Activated CD4-positive, alpha-beta memory T cell treated with anti-CD3 and anti-CD28 coated beads, Interleukin-2, amount 10 ng/mL, durations not matched to agents 7 days and 5 days (primary cell): Measurements from ENCODE around the gene ADM2. TPM values are rescaled to one million over a fixed set of nuclear protein-coding genes. Genes with fewer than 3 reads are reported as not detected.

Experiments
- CTCF ChIA-PET: fragments of 350-600 bp; sonication (Branson Sonifier 250); formaldehyde crosslinking; loops from one replicate; lab custom pipeline; 2021; ENCODE audit warnings: antibody characterized with exemption, inconsistent platforms; lab: Charles Lee
- POLR2A ChIA-PET: fragments of 350-600 bp; sonication (Branson Sonifier 250); formaldehyde crosslinking; loops from one replicate; lab custom pipeline; 2021; ENCODE audit warnings: antibody characterized with exemption; lab: Charles Lee
- DNase-seq: peaks from one replicate; pipeline ENCODE4 v3.0.0-alpha.2; 2020
- H3K27ac Mint-ChIP-seq: one replicate; pipeline ENCODE4 v1.8.0; 2021; ENCODE audit warnings: mild to moderate bottlenecking, mixed read lengths
- H3K27me3 Mint-ChIP-seq: one replicate; pipeline ENCODE4 v1.8.0; 2021; ENCODE audit warnings: mixed read lengths
- H3K36me3 Mint-ChIP-seq: one replicate; pipeline ENCODE4 v1.8.0; 2021; ENCODE audit warnings: low read depth, mixed read lengths
- H3K4me1 Mint-ChIP-seq: one replicate; pipeline ENCODE4 v1.8.0; 2021; ENCODE audit warnings: mixed read lengths
- H3K4me3 Mint-ChIP-seq: one replicate; pipeline ENCODE4 v1.8.0; 2021; ENCODE audit warnings: mild to moderate bottlenecking, mixed read lengths
- H3K9me3 Mint-ChIP-seq: one replicate; pipeline ENCODE4 v1.8.0; 2021; ENCODE audit warnings: mixed read lengths
- total RNA-seq, 2 experiments: library from RNA; stranded (reverse); gene quantifications; one replicate each; pipeline ENCODE4 v1.2.3, GENCODE V29; 2021

The ADM2 gene
- total RNA-seq, 2 experiments from 2014 or later, result 7.6 to 8.8 TPM

GRCh38 chr22:50439871-50440331 lies 41.4 kb upstream of the ADM2 start:
- Mint-ChIP-seq H3K27ac (no peak overlapping the region), H3K27me3 (no peaks in the 10 kb centered on the region), H3K4me1 (peaks cover 1% of the 10 kb centered on the region), H3K36me3 (peaks cover 12% of the 10 kb centered on the region), H3K9me3 (no peaks in the 10 kb centered on the region), H3K4me3 (no peak overlapping the region)
- ChIA-PET POLR2A (interaction anchor here (1.4 to 2.9 kb wide), 4 partner anchors 10 to 86 kb away, joined by 3 to 9 read pairs (median 4); partner anchors contain the start of gene SCO2), CTCF (no interaction called here)
- DNase-seq, result no peak

GRCh38 chr22:50440544-50441249 lies 40.6 kb upstream of the ADM2 start:
- H3K9me3 Mint-ChIP-seq, result no peaks in the 10 kb centered on the region
- POLR2A ChIA-PET, result interaction anchor here (1.3 to 1.4 kb wide), 4 partner anchors 9 to 85 kb away, joined by 3 to 4 read pairs (median 4); partner anchors contain the start of gene SCO2

GRCh38 chr22:50441428-50441993 lies 39.8 kb upstream of the ADM2 start:
- peaks cover 15% of the 10 kb centered on the region for H3K36me3 Mint-ChIP-seq
- DNase-seq, result no peak
- no peaks in the 10 kb centered on the region for H3K27me3 Mint-ChIP-seq
- H3K4me1 Mint-ChIP-seq, result peaks cover 10% of the 10 kb centered on the region
- no peaks in the 10 kb centered on the region for H3K9me3 Mint-ChIP-seq
- ChIA-PET POLR2A (interaction anchor here (0.7 to 1.4 kb wide), 3 partner anchors 9 to 27 kb away, joined by 3 to 4 read pairs (median 3); no protein-coding TSS in a partner anchor), CTCF (no interaction called here)
- no peak overlapping the region for H3K27ac Mint-ChIP-seq
- H3K4me3 Mint-ChIP-seq, result no peak overlapping the region

More at GRCh38 chr22:50440544-50441249, 40.6 kb upstream of the ADM2 start:
- peaks cover 8% of the 10 kb centered on the region for H3K4me1 Mint-ChIP-seq
- no peak overlapping the region for H3K27ac Mint-ChIP-seq
- no peak overlapping the region for H3K4me3 Mint-ChIP-seq
- H3K27me3 Mint-ChIP-seq, result no peaks in the 10 kb centered on the region
- peaks cover 13% of the 10 kb centered on the region for H3K36me3 Mint-ChIP-seq
- CTCF ChIA-PET, result no interaction called here
- DNase-seq, result no peak

- peaks cover 25% of the 10 kb centered on the region for H3K36me3 Mint-ChIP-seq
- CTCF ChIA-PET, result no interaction called here
- H3K27ac Mint-ChIP-seq, result peak overlapping the region; percentile 45
- POLR2A ChIA-PET, result interaction anchor here (1.1 to 1.2 kb wide), 2 partner anchors 25 to 64 kb away, joined by 3 read pairs; partner anchors contain the start of genes LMF2 and NCAPH2
- no peaks in the 10 kb centered on the region for H3K27me3 Mint-ChIP-seq
- H3K4me1 Mint-ChIP-seq, result peaks cover 10% of the 10 kb centered on the region
- H3K4me3 Mint-ChIP-seq, result no peak overlapping the region
- no peaks in the 10 kb centered on the region for H3K9me3 Mint-ChIP-seq
- no peak for DNase-seq
Observed at GRCh38 chr22:50443197-50443596, 38.1 kb upstream of the ADM2 start.

- ChIA-PET CTCF (no interaction called here), POLR2A (interaction anchor here (0.6 to 1.3 kb wide), 3 partner anchors 29 to 101 kb away, joined by 3 to 5 read pairs (median 3); partner anchors contain the start of genes LMF2, NCAPH2 and PPP6R2)
- Mint-ChIP-seq H3K27me3 (no peaks in the 10 kb centered on the region), H3K27ac (peak overlapping the region; percentile 26), H3K4me1 (peaks cover 13% of the 10 kb centered on the region), H3K9me3 (no peaks in the 10 kb centered on the region), H3K4me3 (no peak overlapping the region), H3K36me3 (peaks cover 34% of the 10 kb centered on the region)
- DNase-seq, result no peak
Observed at GRCh38 chr22:50443801-50444625, 37.3 kb upstream of the ADM2 start.

DNA sequence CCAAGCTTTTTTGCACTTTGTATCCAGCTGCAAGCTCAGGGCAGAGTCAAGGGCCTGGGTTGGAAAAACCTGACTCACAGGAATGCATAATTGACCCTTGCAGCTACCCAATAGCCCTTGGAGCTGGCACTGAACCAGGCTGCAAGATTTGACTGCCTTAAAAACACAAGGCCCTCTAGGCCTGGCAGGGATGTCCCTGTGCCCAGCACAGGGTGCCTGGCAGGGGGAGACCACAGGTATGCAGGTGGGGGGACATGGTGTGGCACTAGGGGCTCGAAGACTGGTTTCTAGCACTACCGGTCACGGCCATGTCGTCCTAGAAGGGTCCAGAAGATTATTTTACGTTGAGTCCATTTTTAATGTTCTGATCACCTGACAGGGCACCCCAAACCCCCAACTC lies 36.7 kb upstream of the ADM2 start:
- ChIA-PET POLR2A (interaction anchor here (0.6 to 1.6 kb wide), 5 partner anchors 9 to 101 kb away, joined by 3 to 6 read pairs (median 3); partner anchors contain the start of genes LMF2, NCAPH2 and PPP6R2), CTCF (interaction anchor here (1.1 kb wide), 1 partner anchor 81 kb away, joined by 3 read pairs; the partner anchor contains the start of gene SCO2)
- DNase-seq, result no peak
- peaks cover 38% of the 10 kb centered on the region for H3K36me3 Mint-ChIP-seq
- H3K4me1 Mint-ChIP-seq, result peaks cover 16% of the 10 kb centered on the region
- H3K9me3 Mint-ChIP-seq, result no peaks in the 10 kb centered on the region
- no peaks in the 10 kb centered on the region for H3K27me3 Mint-ChIP-seq
- no peak overlapping the region for H3K4me3 Mint-ChIP-seq
- no peak overlapping the region for H3K27ac Mint-ChIP-seq

- Mint-ChIP-seq H3K9me3 (no peaks in the 10 kb centered on the region), H3K27me3 (no peaks in the 10 kb centered on the region), H3K27ac (peak overlapping the region; percentile 59), H3K36me3 (peaks cover 41% of the 10 kb centered on the region), H3K4me3 (no peak overlapping the region), H3K4me1 (peaks cover 18% of the 10 kb centered on the region)
- DNase-seq, result no peak
- ChIA-PET CTCF (interaction anchor here (1.1 kb wide), 1 partner anchor 80 kb away, joined by 3 read pairs; the partner anchor contains the start of gene SCO2), POLR2A (interaction anchor here (0.6 to 1.6 kb wide), 4 partner anchors 8 to 102 kb away, joined by 3 to 6 read pairs (median 4); partner anchors contain the start of gene PPP6R2)
Observed at GRCh38 chr22:50445071-50445879, 36.1 kb upstream of the ADM2 start.

GRCh38 chr22:50445880-50446707 lies 35.2 kb upstream of the ADM2 start:
- peaks cover 44% of the 10 kb centered on the region for H3K36me3 Mint-ChIP-seq
- no peak for DNase-seq
- ChIA-PET CTCF (interaction anchor here (1.1 kb wide), 1 partner anchor 80 kb away, joined by 3 read pairs; the partner anchor contains the start of gene SCO2), POLR2A (interaction anchor here (1.0 to 1.6 kb wide), 2 partner anchors 7 to 24 kb away, joined by 3 to 6 read pairs; no protein-coding TSS in a partner anchor)
- no peaks in the 10 kb centered on the region for H3K9me3 Mint-ChIP-seq
- H3K27me3 Mint-ChIP-seq, result no peaks in the 10 kb centered on the region
- peak overlapping the region; percentile 59 for H3K27ac Mint-ChIP-seq
- H3K4me1 Mint-ChIP-seq, result peaks cover 18% of the 10 kb centered on the region
- no peak overlapping the region for H3K4me3 Mint-ChIP-seq

GRCh38 chr22:50446708-50447575 lies 34.4 kb upstream of the ADM2 start:
- Mint-ChIP-seq H3K27ac (no peak overlapping the region), H3K36me3 (peaks cover 50% of the 10 kb centered on the region), H3K9me3 (no peaks in the 10 kb centered on the region), H3K4me1 (peaks cover 18% of the 10 kb centered on the region), H3K27me3 (no peaks in the 10 kb centered on the region), H3K4me3 (no peak overlapping the region)
- CTCF ChIA-PET, result no interaction called here
- POLR2A ChIA-PET, result no interaction called here
- no peak for DNase-seq
